HCT116 (cell line): ENCODE measurements around the gene TSC2. TPM values are rescaled to one million over a fixed set of nuclear protein-coding genes. Genes with fewer than 3 reads are reported as not detected.

ENCODE experiments used
- ATAC-seq: fragments of 200-7000 bp; cut with Tn5 transposase; 2 replicates; pipeline ENCODE4 v1.9.1; 2020; ENCODE audit warnings: mild to moderate bottlenecking, moderate library complexity
- BruUV-seq: library from RNA; stranded (reverse); fragments of 400-500 nt; replicated peaks from 2 replicates; lab custom pipeline; 2021; lab: Mats Ljungman, UMichigan
- CTCF ChIA-PET: fragments of 300-600 bp; sonication (Branson Sonifier 250); formaldehyde crosslinking; loops from one replicate; lab custom pipeline; 2021; ENCODE audit warnings: antibody characterized with exemption; lab: Charles Lee
- POLR2A ChIA-PET: fragments of 300-600, 350-600 bp; sonication (Branson Sonifier 250); formaldehyde crosslinking; loops from one replicate; lab custom pipeline; 2021; ENCODE audit warnings: antibody characterized with exemption; lab: Charles Lee
- RAD21 ChIA-PET, 2 experiments: fragments of 300-600 bp; sonication (Branson Sonifier 250); formaldehyde crosslinking; loops; one replicate each; lab custom pipeline; 2023; ENCODE audit warnings: low total read pairs in 2 of 2; ENCODE audit not compliant: uncharacterized antibody in 2 of 2, unreplicated experiment in 2 of 2, low non-redundant PET in 1 of 2; lab: Charles Lee
- DNase-seq: peaks from one replicate; pipeline ENCODE4 v3.0.0-alpha.2; 2010; ENCODE audit warnings: low read depth, low spot score
- H2AFZ ChIP-seq: fragments of 200-600 bp; shearing (Covaris generic), sonication (generic); 2 replicates; pipeline ENCODE4 v1.6.1; 2017; ENCODE audit warnings: low read depth, mixed run types, mixed read lengths, antibody characterized with exemption, low read length; ENCODE audit not compliant: poor library complexity, severe bottlenecking
- H3K27ac ChIP-seq: 2 replicates; pipeline ENCODE4 v1.5.1; 2012; ENCODE audit warnings: low read depth, low read length
- H3K27me3 ChIP-seq: fragments of 200-600 bp; sonication (generic); 2 replicates; pipeline ENCODE4 v1.6.1; 2016; ENCODE audit warnings: mixed run types, low read length, mixed read lengths; ENCODE audit not compliant: insufficient read depth
- H3K36me3 ChIP-seq, 2 experiments: fragments of 200-500 bp in 1 of 2; fragments of 200-600 bp in 1 of 2; sonication (Bioruptor generic) in 1 of 2; sonication (generic) in 1 of 2; 2 replicates each; pipeline versions ENCODE4 v1.5.1 to v1.6.1; 2014 to 2016; ENCODE audit warnings: low read length in 2 of 2, inconsistent platforms in 1 of 2, mixed read lengths in 1 of 2, mixed run types in 1 of 2; ENCODE audit not compliant: insufficient read depth in 2 of 2, control insufficient read depth in 1 of 2
- H3K4me1 ChIP-seq, 2 experiments: fragments of 200-600 bp in 1 of 2; sonication (generic) in 1 of 2; 2 replicates each; pipeline versions ENCODE4 v1.5.1 to v1.6.1; 2012 to 2017; ENCODE audit warnings: low read length in 2 of 2, inconsistent platforms in 1 of 2, mild to moderate bottlenecking in 1 of 2, mixed read lengths in 1 of 2, mixed run types in 1 of 2, moderate library complexity in 1 of 2; ENCODE audit not compliant: insufficient read depth in 2 of 2, control insufficient read depth in 1 of 2
- H3K4me2 ChIP-seq: fragments of 200-600 bp; sonication (generic); 2 replicates; pipeline ENCODE4 v1.6.1; 2017; ENCODE audit warnings: mixed run types, low read length, mixed read lengths
- H3K4me3 ChIP-seq, 2 experiments: fragments of 200-600 bp in 1 of 2; sonication (generic) in 1 of 2; replicated peaks in 1 of 2; 2 replicates each; pipeline ENCODE4 v1.5.1; 2011 to 2016; ENCODE audit warnings: low read length in 2 of 2, control low read depth in 1 of 2, low read depth in 1 of 2, mild to moderate bottlenecking in 1 of 2, mixed read lengths in 1 of 2, mixed run types in 1 of 2
- H3K79me2 ChIP-seq: fragments of 200-600 bp; sonication (generic); 2 replicates; pipeline ENCODE4 v1.6.1; 2017; ENCODE audit warnings: mild to moderate bottlenecking, mixed run types, low read length, moderate library complexity, mixed read lengths; ENCODE audit not compliant: insufficient read depth
- H3K9ac ChIP-seq: fragments of 200-600 bp; sonication (generic); 2 replicates; pipeline ENCODE4 v1.6.1; 2016; ENCODE audit warnings: low read length, mixed read lengths
- H3K9me2 ChIP-seq: fragments of 200-600 bp; sonication (generic), shearing (Covaris generic); 2 replicates; pipeline ENCODE4 v1.6.1; 2017; ENCODE audit warnings: mixed run types, mild to moderate bottlenecking, moderate library complexity; ENCODE audit not compliant: insufficient read depth
- H3K9me3 ChIP-seq, 2 experiments: fragments of 200-500 bp in 1 of 2; fragments of 200-600 bp in 1 of 2; sonication (Bioruptor generic) in 1 of 2; sonication (generic) in 1 of 2; 2 replicates each; pipeline ENCODE4 v1.6.1; 2014 to 2017; ENCODE audit warnings: low read length in 2 of 2, mixed read lengths in 2 of 2, inconsistent platforms in 1 of 2, low read depth in 1 of 2, mild to moderate bottlenecking in 1 of 2, mixed run types in 1 of 2, moderate library complexity in 1 of 2; ENCODE audit not compliant: control insufficient read depth in 1 of 2, insufficient read depth in 1 of 2
- H4K20me1 ChIP-seq: fragments of 200-600 bp; sonication (generic), shearing (Covaris generic); 2 replicates; pipeline ENCODE4 v1.6.1; 2017; ENCODE audit warnings: mixed run types, mild to moderate bottlenecking, moderate library complexity; ENCODE audit not compliant: insufficient read depth
- ATF3 ChIP-seq: IDR thresholded peaks from 2 replicates; pipeline ENCODE4 v1.6.1; 2012
- CBX3 ChIP-seq: IDR thresholded peaks from 2 replicates; pipeline ENCODE4 v1.6.1; 2012; ENCODE audit warnings: low read depth
- CEBPB ChIP-seq: IDR thresholded peaks from 2 replicates; pipeline ENCODE4 v1.6.1; 2012; ENCODE audit warnings: low read depth
- EGR1 ChIP-seq: IDR thresholded peaks from 2 replicates; pipeline ENCODE4 v1.6.1; 2012; ENCODE audit warnings: low read depth
- ELF1 ChIP-seq: IDR thresholded peaks from 2 replicates; pipeline ENCODE4 v1.6.1; 2012; ENCODE audit warnings: low read depth, borderline replicate concordance
- EZH2 ChIP-seq: fragments of 200-600 bp; sonication (generic); IDR thresholded peaks from 2 replicates; pipeline ENCODE4 v1.6.1; 2017; ENCODE audit warnings: antibody characterized with exemption, mixed run types
- EZH2phosphoT487 ChIP-seq: fragments of 200-600 bp; IDR thresholded peaks from 2 replicates; pipeline ENCODE4 v1.6.1; 2018; ENCODE audit warnings: antibody characterized with exemption, borderline replicate concordance
- FOSL1 ChIP-seq: IDR thresholded peaks from 2 replicates; pipeline ENCODE4 v1.6.1; 2012; ENCODE audit warnings: low read depth
- JUND ChIP-seq: IDR thresholded peaks from 2 replicates; pipeline ENCODE4 v1.6.1; 2012
- MAX ChIP-seq: IDR thresholded peaks from 2 replicates; pipeline ENCODE4 v1.6.1; 2012
- POLR2A ChIP-seq: IDR thresholded peaks from 2 replicates; pipeline ENCODE4 v1.7.0; 2011; ENCODE audit warnings: borderline replicate concordance; ENCODE audit not compliant: insufficient read depth, insufficient read length; ENCODE audit errors: extremely low read depth
- POLR2AphosphoS5 ChIP-seq: IDR thresholded peaks from 2 replicates; pipeline ENCODE4 v1.6.1; 2011; ENCODE audit warnings: mild to moderate bottlenecking, low read depth, low read length, moderate library complexity
- RAD21 ChIP-seq: IDR thresholded peaks from 2 replicates; pipeline ENCODE4 v1.6.1; 2012; ENCODE audit warnings: low read depth, mild to moderate bottlenecking
- REST ChIP-seq: IDR thresholded peaks from 2 replicates; pipeline ENCODE4 v1.6.1; 2012; ENCODE audit warnings: low read depth
- SIN3A ChIP-seq: IDR thresholded peaks from 2 replicates; pipeline ENCODE4 v1.6.1; 2012; ENCODE audit warnings: low read depth
- TCF7L2 ChIP-seq: IDR thresholded peaks from 2 replicates; pipeline ENCODE4 v1.7.0; 2011; ENCODE audit warnings: borderline replicate concordance, inconsistent platforms; ENCODE audit not compliant: insufficient read depth, insufficient read length; ENCODE audit errors: extremely low read depth
- YY1 ChIP-seq: IDR thresholded peaks from 2 replicates; pipeline ENCODE4 v1.6.1; 2011; ENCODE audit warnings: low read length, low read depth, moderate library complexity, mild to moderate bottlenecking; ENCODE audit not compliant: insufficient replicate concordance; ENCODE audit errors: extremely low read depth
- ZBTB33 ChIP-seq: IDR thresholded peaks from 2 replicates; pipeline ENCODE4 v1.6.1; 2011; ENCODE audit warnings: mild to moderate bottlenecking, low read length, moderate library complexity; ENCODE audit not compliant: insufficient replicate concordance; ENCODE audit errors: extremely low read depth
- ZFX ChIP-seq: fragments of 450-650 bp; IDR thresholded peaks from 2 replicates; pipeline ENCODE4 v1.6.1; 2017
- ZNF274 ChIP-seq: fragments of 200-500 bp; sonication (Bioruptor generic); IDR thresholded peaks from 2 replicates; pipeline ENCODE4 v1.6.1; 2014; ENCODE audit warnings: mild to moderate bottlenecking, low read depth, low read length, inconsistent platforms
- intact Hi-C: fragments of 100-400 bp; cut with micrococcal nuclease; formaldehyde crosslinking; loops from 2 replicates; pipeline ENCODE4 v1.10.0; 2022
- total RNA-seq: library from RNA; stranded (reverse); gene quantifications from one replicate; pipeline ENCODE4 v1.2.1, GENCODE V29; 2021; ENCODE audit not compliant: unreplicated experiment

TSC2 gene
- total RNA-seq, 1 experiment from 2014 or later = 74.1 TPM

- H3K4me3 ChIP-seq = no peak overlapping the region
- H3K27ac ChIP-seq = no peak overlapping the region
- ATAC-seq (no peak), DNase-seq (no peak)
- H2AFZ ChIP-seq = no peak overlapping the region
- no peak overlapping the region for H3K9ac ChIP-seq
- H3K9me3 ChIP-seq = no peaks in the 10 kb centered on the region
- H3K4me2 ChIP-seq = no peak overlapping the region
- no peaks in the 10 kb centered on the region for H3K27me3 ChIP-seq
- H4K20me1 ChIP-seq = no peaks in the 10 kb centered on the region; the same call in 1 of the 2 replicates
- peaks cover 8 to 32% of the 10 kb centered on the region in 2 experiments for H3K4me1 ChIP-seq
- H3K9me2 ChIP-seq = no peaks in the 10 kb centered on the region
- CTCF ChIA-PET = no interaction called here
- H3K79me2 ChIP-seq = peaks cover 54% of the 10 kb centered on the region
- RAD21 ChIA-PET = no interaction called here
- H3K36me3 ChIP-seq = peaks cover 25 to 58% of the 10 kb centered on the region in 2 experiments; a peak in 3 of 4 replicates
- no TSS peak for BruUV-seq
- TF ChIP-seq ELF1 = no peak
- TF ChIP-seq EZH2 = no peak
- no peak for TF ChIP-seq TCF7L2
- no peak for TF ChIP-seq POLR2A
- TF ChIP-seq ZFX = no peak
- TF ChIP-seq RAD21 = no peak
- no peak for TF ChIP-seq FOSL1
- no peak for TF ChIP-seq CBX3
- no peak for TF ChIP-seq JUND
- TF ChIP-seq EZH2phosphoT487 = no peak
- TF ChIP-seq ZNF274 = no peak
- no peak for TF ChIP-seq ZBTB33
- no peak for TF ChIP-seq YY1
- no peak for TF ChIP-seq ATF3
- no peak for TF ChIP-seq EGR1
- TF ChIP-seq CEBPB = no peak
- TF ChIP-seq POLR2AphosphoS5 = no peak
- TF ChIP-seq REST = no peak
- TF ChIP-seq SIN3A = no peak
- TF ChIP-seq MAX = no peak
- POLR2A ChIA-PET = interaction anchor here (0.6 kb wide), 1 partner anchor 1409 kb away, joined by 3 read pairs; no protein-coding TSS in a partner anchor
- intact Hi-C loops = loop anchor here (5.0 kb wide), 1 partner anchor 141 kb away; no protein-coding TSS in a partner anchor
These were observed 46.1 kb upstream of the TSC2 start for GRCh38 chr16:2001456-2002355.
